Measurements from ENCODE around the gene UACA. TPM values are rescaled to one million over a fixed set of nuclear protein-coding genes. Genes with fewer than 3 reads are reported as not detected.

Gene UACA
- total and polyA plus RNA-seq, 3 donors from 2014 or later = 10.2 to 65.1 (median 56.9) TPM

DNA sequence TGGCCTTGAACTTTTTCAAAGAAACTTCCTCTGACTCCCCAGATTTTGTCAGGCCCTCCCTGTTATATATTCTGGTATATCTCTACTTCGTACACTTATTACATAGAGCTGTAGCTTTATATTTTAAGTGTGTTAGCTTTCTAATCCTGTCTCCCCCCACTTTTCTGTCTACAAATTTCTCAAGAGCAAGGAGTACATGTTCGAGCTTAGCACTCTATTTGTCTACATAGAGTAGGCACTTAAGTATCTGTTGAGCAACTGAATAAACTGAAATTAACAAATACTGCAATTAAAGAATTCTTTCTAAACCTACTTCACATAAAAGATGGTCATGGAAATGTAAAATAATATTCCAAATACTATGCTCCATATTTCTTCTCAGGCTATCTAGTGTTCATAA is 39.4 kb downstream of the UACA start:
- no peaks in the 10 kb centered on the region for H3K4me1 ChIP-seq
- TF ChIP-seq, protein P1, sequence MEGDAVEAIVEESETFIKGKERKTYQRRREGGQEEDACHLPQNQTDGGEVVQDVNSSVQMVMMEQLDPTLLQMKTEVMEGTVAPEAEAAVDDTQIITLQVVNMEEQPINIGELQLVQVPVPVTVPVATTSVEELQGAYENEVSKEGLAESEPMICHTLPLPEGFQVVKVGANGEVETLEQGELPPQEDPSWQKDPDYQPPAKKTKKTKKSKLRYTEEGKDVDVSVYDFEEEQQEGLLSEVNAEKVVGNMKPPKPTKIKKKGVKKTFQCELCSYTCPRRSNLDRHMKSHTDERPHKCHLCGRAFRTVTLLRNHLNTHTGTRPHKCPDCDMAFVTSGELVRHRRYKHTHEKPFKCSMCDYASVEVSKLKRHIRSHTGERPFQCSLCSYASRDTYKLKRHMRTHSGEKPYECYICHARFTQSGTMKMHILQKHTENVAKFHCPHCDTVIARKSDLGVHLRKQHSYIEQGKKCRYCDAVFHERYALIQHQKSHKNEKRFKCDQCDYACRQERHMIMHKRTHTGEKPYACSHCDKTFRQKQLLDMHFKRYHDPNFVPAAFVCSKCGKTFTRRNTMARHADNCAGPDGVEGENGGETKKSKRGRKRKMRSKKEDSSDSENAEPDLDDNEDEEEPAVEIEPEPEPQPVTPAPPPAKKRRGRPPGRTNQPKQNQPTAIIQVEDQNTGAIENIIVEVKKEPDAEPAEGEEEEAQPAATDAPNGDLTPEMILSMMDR (IDR thresholded peaks at IDR 0.05) = no peak
- no peak for TF ChIP-seq POLR2A (IDR thresholded peaks at IDR 0.05)
- no peak for DNase-seq
- intact Hi-C loops (cut with DNase I; ENCODE audit: low total_unique reads) = no loop called here
- H3K27ac ChIP-seq = no peak overlapping the region
- 81 to 93% methylated on average over 2 of the region's 2 CpGs for WGBS, 2 donors
- no peaks in the 10 kb centered on the region for H3K36me3 ChIP-seq (ENCODE audit: low read depth, missing control alignments)
- no peak overlapping the region for H3K4me3 ChIP-seq
- H3K27me3 ChIP-seq = no peaks in the 10 kb centered on the region
- no peaks in the 10 kb centered on the region for H3K9me3 ChIP-seq

DNA sequence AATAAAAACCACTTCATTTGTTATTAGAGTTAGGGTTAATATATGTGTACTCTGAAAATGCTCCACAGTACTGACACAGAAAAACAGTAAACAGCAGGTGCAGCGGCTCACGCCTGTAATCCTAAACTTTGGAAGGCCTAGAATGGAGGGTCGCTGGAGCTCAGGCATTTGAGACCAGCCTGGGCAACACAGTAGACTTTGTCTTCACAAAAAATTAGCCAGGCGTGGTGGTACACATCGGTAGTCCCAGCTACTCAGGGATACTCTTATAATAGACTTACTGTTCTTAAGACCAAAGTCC is 40.3 kb downstream of the UACA start:
- no peak for TF ChIP-seq POLR2A (IDR thresholded peaks at IDR 0.05)
- TF ChIP-seq, protein P1 (IDR thresholded peaks at IDR 0.05) = no peak
- H3K36me3 ChIP-seq (ENCODE audit: low read depth, missing control alignments) = no peaks in the 10 kb centered on the region
- no peak overlapping the region for H3K27ac ChIP-seq
- no peaks in the 10 kb centered on the region for H3K27me3 ChIP-seq
- no peaks in the 10 kb centered on the region for H3K9me3 ChIP-seq
- DNase-seq = no peak
- 89 to 94% methylated on average over 5 of the region's 5 CpGs for WGBS, 2 donors
- H3K4me3 ChIP-seq = no peak overlapping the region
- intact Hi-C loops (cut with DNase I; ENCODE audit: low total_unique reads) = no loop called here
- H3K4me1 ChIP-seq = no peaks in the 10 kb centered on the region

DNA sequence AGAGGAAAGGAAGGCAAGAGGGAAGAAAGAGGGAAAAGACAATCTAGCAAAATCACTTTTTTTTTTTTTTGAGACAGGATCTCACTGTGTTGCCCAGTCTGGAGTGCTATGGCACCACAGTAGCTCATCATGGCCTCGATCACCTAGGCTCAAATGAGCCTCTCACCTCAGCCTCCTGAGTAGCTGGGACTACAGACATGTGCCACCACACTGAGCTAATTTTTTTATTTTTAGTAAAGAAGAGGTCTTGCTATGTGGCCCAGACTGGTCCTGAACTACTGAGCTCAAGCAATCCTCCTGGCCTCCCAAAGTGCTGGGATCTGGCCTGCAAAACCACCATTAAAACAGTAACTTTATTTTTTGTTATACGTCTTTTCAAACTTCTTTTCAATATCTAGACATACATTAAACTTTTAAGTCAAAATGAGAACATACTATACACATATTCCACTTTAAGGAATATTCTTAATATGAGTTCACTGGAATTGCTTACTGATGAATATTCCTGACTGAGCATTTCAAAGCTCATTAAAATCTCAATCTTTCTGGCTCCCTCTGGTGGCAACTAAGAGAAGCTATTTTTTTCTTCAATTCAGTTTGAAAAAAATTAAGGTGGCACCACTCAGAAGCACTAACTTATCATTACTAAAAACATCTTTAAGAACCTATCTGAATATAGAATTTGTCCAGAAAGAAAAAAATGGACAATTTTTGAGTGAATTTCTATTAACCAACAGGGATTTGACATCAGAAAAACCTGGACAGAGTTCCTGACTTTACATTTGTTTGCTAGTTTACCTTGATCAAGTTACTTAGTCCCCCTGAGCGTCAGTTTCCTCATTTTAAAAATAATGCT is 40.9 kb downstream of the UACA start:
- Histone ChIP-seq H3K27me3 (no peaks in the 10 kb centered on the region), H3K27ac (no peak overlapping the region), H3K4me3 (no peak overlapping the region), H3K4me1 (peaks cover under 1% of the 10 kb centered on the region), H3K9me3 (no peaks in the 10 kb centered on the region), H3K36me3 (ENCODE audit: low read depth, missing control alignments) (no peaks in the 10 kb centered on the region)
- WGBS, 2 donors = 85 to 86% methylated on average over 3 of the region's 3 CpGs
- intact Hi-C loops (cut with DNase I; ENCODE audit: low total_unique reads) = no loop called here
- no peak for DNase-seq
- TF ChIP-seq, protein P1 (IDR thresholded peaks at IDR 0.05) = peak; percentile 61 to 81 (median 68)
- TF ChIP-seq POLR2A (IDR thresholded peaks at IDR 0.05) = no peak

DNA sequence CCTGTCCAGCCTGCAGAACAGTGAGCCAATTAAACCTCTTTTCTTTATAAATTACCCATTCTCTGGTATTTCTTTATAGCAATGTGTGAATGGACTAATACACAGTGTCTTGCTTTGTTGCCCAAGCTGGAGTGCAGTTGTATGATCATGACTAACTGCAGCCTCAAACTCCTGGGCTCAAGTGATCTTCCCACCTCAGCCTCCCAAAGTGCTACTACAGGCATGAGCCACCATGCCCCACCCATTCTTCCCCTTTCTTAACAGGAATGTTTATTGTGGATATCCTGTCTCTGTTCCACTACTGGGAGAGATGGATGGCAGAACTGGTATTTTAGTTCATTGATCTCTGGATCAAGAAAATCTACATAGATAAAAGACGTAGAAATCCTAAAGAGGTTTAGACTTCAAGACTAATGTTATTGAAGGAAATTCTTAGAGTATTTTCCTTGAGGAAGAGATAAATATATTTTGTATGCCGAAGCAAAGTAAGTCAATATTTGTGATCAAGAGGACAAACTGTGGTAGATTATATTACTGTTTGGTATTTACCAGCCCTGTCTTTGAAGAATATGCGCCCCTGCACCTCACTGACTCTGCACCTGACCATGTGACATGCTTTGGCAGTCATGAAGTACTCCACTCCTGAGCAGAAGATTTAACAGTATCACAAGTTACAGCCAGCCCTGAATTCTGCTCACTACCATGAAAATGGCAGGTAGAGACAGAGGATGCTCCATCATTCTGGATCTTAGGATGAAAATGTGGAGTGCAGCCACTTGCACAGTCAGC is 42.9 kb downstream of the UACA start:
- Histone ChIP-seq H3K27ac (no peak overlapping the region), H3K4me3 (no peak overlapping the region), H3K9me3 (no peaks in the 10 kb centered on the region), H3K27me3 (no peaks in the 10 kb centered on the region), H3K36me3 (ENCODE audit: low read depth, missing control alignments) (no peaks in the 10 kb centered on the region), H3K4me1 (peaks cover 6% of the 10 kb centered on the region)
- 88 to 92% methylated on average over 3 of the region's 3 CpGs for WGBS, 2 donors
- no peak for TF ChIP-seq POLR2A (IDR thresholded peaks at IDR 0.05)
- TF ChIP-seq, protein P1 (IDR thresholded peaks at IDR 0.05) = no peak
- DNase-seq = no peak
- intact Hi-C loops (cut with DNase I; ENCODE audit: low total_unique reads) = no loop called here
